Mucosa of descending colon (tissue), 3 donors: ENCODE results near the gene YIPF2. TPM values are rescaled to one million over a fixed set of nuclear protein-coding genes. Genes with fewer than 3 reads are reported as not detected.

Experiments
- ATAC-seq: fragments of 200-7000 bp; cut with Tn5 transposase; one replicate; pipeline ENCODE4 v1.9.1; 2020; ENCODE audit warnings: mild to moderate bottlenecking, moderate library complexity
- DNase-seq, 3 donors: peaks; one replicate each; pipeline ENCODE4 v3.0.0-alpha.2; 2020
- H3K36me3 ChIP-seq: fragments of 200-600 bp; one replicate; pipeline ENCODE4 v1.8.0; 2021; ENCODE audit warnings: low read depth, mild to moderate bottlenecking
- H3K4me1 ChIP-seq: fragments of 200-600 bp; one replicate; pipeline ENCODE4 v1.8.0; 2021; ENCODE audit warnings: low read depth, mild to moderate bottlenecking
- H3K4me3 ChIP-seq: fragments of 200-600 bp; one replicate; pipeline ENCODE4 v1.8.0; 2021; ENCODE audit warnings: mild to moderate bottlenecking
- H3K9me3 ChIP-seq: fragments of 200-600 bp; one replicate; pipeline ENCODE4 v1.8.0; 2021; ENCODE audit warnings: mild to moderate bottlenecking
- CTCF ChIP-seq: fragments of 200-600 bp; IDR thresholded peaks from one replicate; pipeline ENCODE4 v1.8.0; 2022; ENCODE audit warnings: antibody characterized with exemption, mild to moderate bottlenecking
- intact Hi-C, 2 donors: fragments of 100-400 bp; cut with DNase I in 1 of 2; cut with micrococcal nuclease in 1 of 2; formaldehyde crosslinking; loops; one replicate each; pipeline versions ENCODE4 v1.11.0 to v1.11.1; 2022; cut with DNase I, micrococcal nuclease
- total RNA-seq, 3 donors: library from RNA; stranded (reverse); fragmentation: NEBNext Ultra II Directional in 2 of 3; extraction: Animal tissue kit (Norgen Biotek cat#: 25700) in 2 of 3; gene quantifications; one replicate each; pipeline versions ENCODE4 v1.2.1 to v1.2.4, GENCODE V29; 2021 to 2023
- donor health status: DM: no; HTN: no; CAD: no; lungs with moderate emphysema.
- donor health status: DM: no; HTN: no; CAD: no.
- donor health status: DM: no; HTN: yes; CAD: no.

The YIPF2 gene
- total RNA-seq, 3 donors from 2014 or later: 34.0 to 55.8 (median 55.2) TPM

- no peak for ATAC-seq
- no peaks in the 10 kb centered on the region for H3K36me3 ChIP-seq
- H3K4me3 ChIP-seq: no peak overlapping the region
- H3K4me1 ChIP-seq: peaks cover 9% of the 10 kb centered on the region
- no peak for DNase-seq
- TF ChIP-seq CTCF: no peak
- H3K9me3 ChIP-seq: no peaks in the 10 kb centered on the region
- intact Hi-C loops: no loop called here
Observed at GRCh38 chr19:10935371-10936059, 7.1 kb upstream of the YIPF2 start.

- Histone ChIP-seq H3K4me3 (peak overlapping the region; percentile 89), H3K4me1 (peaks cover 18% of the 10 kb centered on the region), H3K9me3 (no peaks in the 10 kb centered on the region), H3K36me3 (no peaks in the 10 kb centered on the region)
- intact Hi-C loops: no loop called here
- no peak for TF ChIP-seq CTCF
- DNase-seq (no peak), ATAC-seq (no peak)
Observed at GRCh38 chr19:10929402-10929794, 959 bp upstream of the YIPF2 start.

- TF ChIP-seq CTCF: no peak
- DNase-seq (peak in 1 of 3 donors; percentile 20), ATAC-seq (peak; percentile 1)
- Histone ChIP-seq H3K4me1 (peaks cover 18% of the 10 kb centered on the region), H3K4me3 (peak overlapping the region; percentile 89), H3K36me3 (no peaks in the 10 kb centered on the region), H3K9me3 (no peaks in the 10 kb centered on the region)
- intact Hi-C loops: no loop called here
Observed at GRCh38 chr19:10927730-10928562, 493 bp downstream of the YIPF2 start.

- DNase-seq (no peak), ATAC-seq (no peak)
- TF ChIP-seq CTCF: no peak
- intact Hi-C loops: no loop called here
- Histone ChIP-seq H3K4me1 (peaks cover 10% of the 10 kb centered on the region), H3K4me3 (no peak overlapping the region), H3K36me3 (no peaks in the 10 kb centered on the region), H3K9me3 (no peaks in the 10 kb centered on the region)
Observed at GRCh38 chr19:10924597-10924996, 3.8 kb downstream of the YIPF2 start.

- Histone ChIP-seq H3K4me1 (peaks cover 8% of the 10 kb centered on the region), H3K9me3 (no peaks in the 10 kb centered on the region), H3K36me3 (no peaks in the 10 kb centered on the region), H3K4me3 (no peak overlapping the region)
- intact Hi-C loops: no loop called here
- ATAC-seq (no peak), DNase-seq (no peak)
- TF ChIP-seq CTCF: no peak
Observed at GRCh38 chr19:10923260-10924112, 5.0 kb downstream of the YIPF2 start.
